GM23338 (cell line): ENCODE data around the gene LMBR1.

Source experiments
- CTCF ChIP-seq, 2 experiments: fragments of 200-600 bp in 1 of 2; sonication (generic) in 1 of 2; conservative IDR thresholded peaks; 2 replicates each; pipeline versions ENCODE4 v1.5.1 to v1.6.1; 2016 to 2017; ENCODE audit warnings: antibody characterized with exemption in 2 of 2, low read depth in 2 of 2, mild to moderate bottlenecking in 2 of 2, moderate library complexity in 1 of 2
- EZH2 ChIP-seq: fragments of 200-600 bp; sonication (generic); IDR thresholded peaks from one replicate; pipeline ENCODE4 v1.8.0; 2017; ENCODE audit warnings: antibody characterized with exemption, mild to moderate bottlenecking, low read depth; ENCODE audit not compliant: unreplicated experiment
- EZH2phosphoT487 ChIP-seq: fragments of 200-600 bp; sonication (generic); IDR thresholded peaks from one replicate; pipeline ENCODE4 v1.8.1; 2018; ENCODE audit warnings: antibody characterized with exemption; ENCODE audit not compliant: unreplicated experiment
- POLR2AphosphoS5 ChIP-seq: IDR thresholded peaks from 2 replicates; pipeline ENCODE4 v1.6.1; 2016; ENCODE audit warnings: antibody characterized with exemption, low read depth
- REST ChIP-seq: IDR thresholded peaks from one replicate; pipeline ENCODE4 v1.6.1; 2018; ENCODE audit warnings: antibody characterized with exemption; ENCODE audit not compliant: unreplicated experiment

- TF ChIP-seq REST (no peak), EZH2 (no peak), POLR2AphosphoS5 (no peak), CTCF (conservative IDR thresholded peaks at IDR 0.05; ENCODE audit: low read depth in 2 of 2) (no peak), EZH2phosphoT487 (no peak)
Measured at GRCh38 chr7:156638443-156639077, 254.4 kb downstream of the LMBR1 start.
